Measurements from ENCODE around the gene BCAP31.
"Not testable (repeated sequence)": the region's sequence is repeated elsewhere in the genome, so short reads cannot be mapped to it uniquely, and the experiment has no call there.

Gene BCAP31

DNA sequence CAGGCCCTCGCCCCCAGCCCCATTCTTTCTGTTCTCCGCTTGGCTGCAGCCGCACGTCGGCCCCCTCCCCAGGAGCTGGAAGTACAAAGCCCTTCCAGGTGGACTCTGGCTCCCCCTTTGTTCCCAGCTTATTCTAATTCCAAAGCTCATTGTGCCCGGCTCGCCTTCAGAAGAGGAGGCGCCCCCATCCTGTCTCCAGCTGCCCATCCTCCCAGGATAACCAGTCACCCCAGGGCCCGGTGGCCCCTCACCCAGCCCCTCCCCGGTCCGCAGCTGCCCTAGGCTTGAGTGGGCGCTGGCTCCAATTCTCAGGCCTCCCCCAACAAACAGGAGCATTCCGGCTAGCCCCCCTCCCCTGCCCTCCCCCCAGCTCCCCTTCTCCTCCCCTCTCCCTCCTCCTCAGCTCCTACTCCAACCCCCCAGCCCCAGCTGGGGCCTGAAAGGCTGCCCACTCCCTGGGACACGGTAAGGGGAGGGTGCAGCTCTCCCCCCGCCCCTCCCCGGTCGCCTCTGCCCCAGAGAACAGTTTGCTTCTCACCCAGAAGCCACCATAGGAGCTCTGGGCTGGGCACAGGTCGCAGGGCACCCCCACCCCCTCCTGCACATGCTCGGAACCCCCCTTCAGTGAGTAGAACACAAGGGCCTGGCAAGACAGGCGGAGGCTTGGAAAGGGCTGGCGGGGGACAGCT lies 39.6 kb downstream of the BCAP31 start:
- DNase-seq, result no peak
- CTCF ChIA-PET, result interaction anchor here (2.6 kb wide), 1 partner anchor 16 kb away, joined by 12 read pairs; no protein-coding TSS in a partner anchor
- peaks cover 60% of the 10 kb centered on the region for H3K27me3 Mint-ChIP-seq
- no peaks in the 10 kb centered on the region for H3K9me3 Mint-ChIP-seq
- H3K36me3 Mint-ChIP-seq, result no peaks in the 10 kb centered on the region
- H3K27ac Mint-ChIP-seq, result no peak overlapping the region
- no peak overlapping the region for H3K4me3 Mint-ChIP-seq
- peaks cover 2% of the 10 kb centered on the region for H3K4me1 Mint-ChIP-seq

DNA sequence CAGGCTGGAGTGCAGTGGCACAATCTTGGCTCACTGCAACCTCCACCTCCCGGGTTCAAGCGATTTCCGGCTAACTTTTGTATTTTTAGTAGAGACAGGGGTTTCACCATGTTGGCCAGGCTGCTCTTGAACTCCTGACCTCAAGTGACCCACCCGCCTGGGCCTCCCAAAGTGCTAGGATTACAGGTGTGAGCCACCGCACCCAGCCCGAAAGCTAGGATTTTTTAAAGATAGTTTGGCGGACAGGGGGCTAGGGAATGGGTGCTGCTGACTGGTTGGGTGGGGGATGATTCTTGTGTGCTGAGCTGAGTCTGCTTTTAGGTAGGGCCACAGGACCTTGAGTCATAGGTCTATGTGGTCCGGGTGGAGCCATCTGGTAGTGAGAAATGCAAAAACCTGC lies 40.7 kb downstream of the BCAP31 start:
- not testable (repeated sequence) for H3K9me3 Mint-ChIP-seq, H3K27ac Mint-ChIP-seq, DNase-seq, H3K4me3 Mint-ChIP-seq, H3K4me1 Mint-ChIP-seq, H3K36me3 Mint-ChIP-seq
- CTCF ChIA-PET, result interaction anchor here (2.6 kb wide), 1 partner anchor 14 kb away, joined by 12 read pairs; no protein-coding TSS in a partner anchor
- peaks cover 56% of the 10 kb centered on the region for H3K27me3 Mint-ChIP-seq

DNA sequence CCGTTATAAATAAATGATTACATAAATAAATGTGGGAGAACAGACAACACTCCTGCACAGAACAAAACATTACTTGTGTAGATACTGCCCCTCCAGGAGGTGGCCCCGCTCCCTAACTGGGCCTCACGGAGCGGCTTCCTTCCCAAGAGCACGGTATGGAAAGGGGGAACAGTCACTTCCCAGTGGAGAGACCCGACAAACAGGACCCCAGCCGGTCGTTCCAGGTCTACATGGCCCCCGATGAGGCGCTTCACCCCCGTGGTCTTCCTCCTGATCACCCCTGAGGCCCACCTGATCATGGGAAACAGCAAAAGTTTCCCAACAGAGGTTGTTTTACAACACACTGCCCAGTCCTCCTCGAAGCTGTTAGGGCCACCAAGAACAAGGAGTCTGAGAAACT lies 43.0 kb downstream of the BCAP31 start:
- H3K27ac Mint-ChIP-seq, result no peak overlapping the region
- CTCF ChIA-PET, result no interaction called here
- H3K27me3 Mint-ChIP-seq, result peaks cover 48% of the 10 kb centered on the region
- no peaks in the 10 kb centered on the region for H3K4me1 Mint-ChIP-seq
- no peak overlapping the region for H3K4me3 Mint-ChIP-seq
- DNase-seq, result no peak
- H3K9me3 Mint-ChIP-seq, result no peaks in the 10 kb centered on the region
- H3K36me3 Mint-ChIP-seq, result no peaks in the 10 kb centered on the region

DNA sequence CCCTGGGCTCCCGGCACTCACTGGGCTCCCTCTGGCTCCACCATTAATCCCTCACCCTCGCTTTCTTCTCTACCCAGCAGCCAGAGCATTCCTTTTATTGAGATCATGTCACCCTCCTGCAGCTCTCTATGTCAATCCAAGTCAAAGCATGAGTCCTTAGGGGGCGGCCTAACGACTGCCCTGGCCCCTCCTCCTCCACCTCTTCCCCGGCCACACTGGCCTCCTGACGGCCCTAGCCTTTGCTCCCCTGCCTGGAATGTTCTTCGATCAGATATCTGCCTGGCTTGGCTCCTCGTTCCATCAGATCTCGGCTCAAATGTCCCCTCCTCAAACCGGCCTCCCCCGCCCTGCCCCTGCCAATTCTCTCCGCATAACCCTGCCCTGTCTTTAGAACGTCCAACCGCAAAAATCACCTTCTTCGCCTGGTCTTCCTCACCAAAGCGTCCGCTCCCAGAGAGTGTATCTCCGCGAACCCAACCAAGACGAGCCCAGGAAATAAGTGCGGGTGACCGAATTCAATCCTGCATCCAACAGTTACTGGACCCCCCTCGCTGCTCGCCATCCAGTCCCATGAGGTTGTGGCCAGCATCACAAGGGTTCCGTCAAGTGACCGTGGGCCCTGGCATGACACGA lies 49.9 kb downstream of the BCAP31 start:
- H3K27ac Mint-ChIP-seq, result no peak overlapping the region
- peaks cover 43% of the 10 kb centered on the region for H3K27me3 Mint-ChIP-seq
- no peaks in the 10 kb centered on the region for H3K9me3 Mint-ChIP-seq
- no peaks in the 10 kb centered on the region for H3K36me3 Mint-ChIP-seq
- DNase-seq, result no peak
- H3K4me1 Mint-ChIP-seq, result peaks cover 2% of the 10 kb centered on the region
- CTCF ChIA-PET, result interaction anchor here (1.0 kb wide), 1 partner anchor 12 kb away, joined by 5 read pairs; no protein-coding TSS in a partner anchor
- no peak overlapping the region for H3K4me3 Mint-ChIP-seq

DNA sequence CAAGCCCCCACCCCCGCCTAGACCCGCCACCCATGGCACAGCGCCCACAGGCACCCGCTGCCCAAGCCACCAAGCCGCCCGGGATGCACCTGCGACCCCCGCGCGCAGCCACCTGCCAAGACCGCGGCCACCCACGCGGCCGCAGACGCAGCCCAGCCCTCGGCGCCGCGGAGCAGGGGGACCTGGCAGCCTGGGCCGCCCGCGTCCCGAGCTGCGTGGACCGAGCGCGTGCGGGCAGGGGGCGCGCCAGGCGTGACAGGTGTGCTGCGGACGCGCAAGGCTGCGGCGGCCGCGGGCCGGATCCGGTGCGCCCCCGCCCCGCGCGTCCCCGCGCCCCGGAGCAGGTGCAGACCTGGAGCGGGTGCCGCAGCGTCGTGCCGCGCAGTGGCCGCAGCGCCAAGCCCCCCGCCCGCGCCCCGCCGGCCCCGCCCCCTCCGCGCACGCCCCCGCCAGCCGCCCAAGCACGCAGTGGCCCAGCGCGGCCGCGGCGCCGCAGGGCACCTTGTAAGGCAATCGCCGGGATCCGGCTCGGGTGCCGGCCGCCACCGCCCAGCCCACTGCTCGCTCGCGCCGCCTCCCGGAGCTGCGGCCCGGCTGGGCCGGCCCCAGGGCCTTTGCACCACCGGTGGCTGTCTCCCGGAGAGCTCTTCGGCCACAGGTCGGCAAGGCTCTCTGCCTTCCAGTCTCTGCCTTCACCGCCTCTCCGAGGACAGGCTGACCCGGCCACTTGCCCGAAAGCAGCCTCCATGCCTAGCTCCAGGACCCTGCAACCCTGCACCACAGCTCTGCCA lies 50.6 kb downstream of the BCAP31 start, which contains the start of gene PNCK:
TSS of gene PNCK (minus strand) at position 386 of the 791 bp plus-strand sequence. CDS start 737 bp downstream, outside the sequence.
- no peaks in the 10 kb centered on the region for H3K36me3 Mint-ChIP-seq

DNA sequence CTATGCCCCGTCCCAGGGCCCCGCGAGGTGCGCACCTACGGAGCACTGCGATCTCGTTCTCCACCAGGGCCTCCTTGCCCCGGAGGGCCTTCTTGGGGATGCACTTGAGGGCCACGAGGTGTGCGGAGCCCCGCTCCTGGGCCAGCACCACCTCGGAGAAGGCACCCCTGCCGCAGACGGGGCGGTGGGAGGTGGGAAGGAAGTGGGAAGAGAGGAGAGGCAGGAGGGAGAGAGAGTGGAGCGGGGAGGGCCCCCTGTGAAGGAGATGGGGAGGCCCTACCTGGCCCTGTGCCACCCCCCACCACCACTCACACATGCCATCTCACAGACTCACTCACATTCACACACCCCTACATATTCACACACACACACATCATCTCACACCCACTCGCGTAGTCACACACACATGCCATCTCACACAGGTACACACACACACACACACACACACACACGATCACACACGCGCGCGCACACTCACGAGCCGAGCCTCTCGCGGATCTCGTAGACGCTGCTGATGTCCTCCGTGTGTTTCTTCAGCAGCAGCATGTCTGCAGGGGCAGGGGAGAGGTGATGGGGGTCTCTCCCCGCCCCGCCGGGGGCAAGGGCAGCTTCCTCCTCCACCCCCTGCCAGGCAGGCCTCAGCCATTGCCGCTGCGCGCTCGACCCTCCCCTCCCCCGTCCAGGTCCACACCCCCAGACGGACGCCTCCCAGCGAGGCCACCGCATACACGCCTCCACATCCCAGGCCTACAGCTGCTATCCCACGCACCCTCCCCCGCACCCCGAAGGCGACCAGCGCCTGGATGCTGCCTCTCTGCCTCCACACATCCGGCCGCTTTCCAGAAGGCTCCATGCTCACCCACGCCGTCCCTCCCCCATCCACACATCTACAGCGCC lies 51.4 kb downstream of the BCAP31 start:
- no peak for DNase-seq
- Mint-ChIP-seq H3K27ac (no peak overlapping the region), H3K4me3 (no peak overlapping the region), H3K4me1 (peaks cover 6% of the 10 kb centered on the region), H3K36me3 (no peaks in the 10 kb centered on the region), H3K9me3 (no peaks in the 10 kb centered on the region), H3K27me3 (peaks cover 45% of the 10 kb centered on the region)
- CTCF ChIA-PET, result interaction anchor here (1.0 kb wide), 1 partner anchor 10 kb away, joined by 5 read pairs; no protein-coding TSS in a partner anchor

More for the DNA sequence above, 50.6 kb downstream of the BCAP31 start, which contains the start of gene PNCK:
- no peak within 1 kb of the TSS for H3K27ac Mint-ChIP-seq
- DNase-seq, result no peak
- H3K4me3 Mint-ChIP-seq, result no peak within 1 kb of the TSS
- H3K4me1 Mint-ChIP-seq, result peaks cover 2% of the 10 kb centered on the region
- peaks cover 43% of the 10 kb centered on the region for H3K27me3 Mint-ChIP-seq
- no peaks in the 10 kb centered on the region for H3K9me3 Mint-ChIP-seq
- CTCF ChIA-PET, result interaction anchor here (1.0 kb wide), 1 partner anchor 11 kb away, joined by 5 read pairs; no protein-coding TSS in a partner anchor

DNA sequence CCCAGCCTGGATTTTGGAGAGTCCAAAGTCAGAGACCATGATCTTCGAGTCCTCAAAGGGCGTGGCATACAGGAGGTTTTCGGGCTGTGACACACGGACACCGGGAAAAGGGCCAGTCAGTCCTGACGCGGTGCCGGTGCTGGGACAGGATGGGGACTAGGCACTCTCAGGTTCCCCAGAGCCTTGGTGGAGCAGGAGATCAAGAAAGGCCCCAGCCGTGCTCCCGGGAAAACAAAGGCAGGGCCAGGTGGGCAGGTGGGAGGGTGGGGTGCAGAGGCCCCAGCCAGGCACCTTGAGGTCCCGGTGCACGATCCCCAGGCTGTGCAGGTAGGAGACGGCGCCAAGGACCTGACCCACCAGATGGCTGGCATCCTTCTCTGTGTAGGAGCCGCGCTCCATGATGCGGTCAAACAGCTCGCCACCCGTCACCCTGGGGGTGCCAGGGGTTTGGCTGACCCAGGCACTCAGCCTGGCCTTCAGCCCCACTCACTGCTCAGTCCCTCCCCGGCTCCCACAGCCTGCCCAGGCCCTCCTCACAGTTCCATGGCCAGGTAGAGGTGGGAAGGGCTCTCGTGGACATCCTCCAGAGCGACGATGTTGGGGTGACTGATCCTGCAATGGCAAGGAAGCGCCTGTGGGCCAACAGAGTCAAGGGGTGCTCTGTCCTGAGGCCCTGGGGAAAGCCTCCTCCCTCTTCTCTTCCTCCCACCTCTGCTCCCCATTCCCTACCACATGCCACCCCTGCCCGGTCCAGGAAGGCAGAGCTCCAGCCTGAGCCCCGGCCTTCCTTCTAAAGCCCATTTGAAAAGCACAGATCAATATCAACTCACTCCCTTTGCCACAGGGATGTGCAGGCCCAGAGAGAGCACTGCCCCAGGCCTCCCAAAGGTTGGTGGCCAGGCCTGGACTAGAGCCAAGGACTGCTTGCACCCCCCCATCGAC lies 52.3 kb downstream of the BCAP31 start:
- Mint-ChIP-seq H3K27me3 (peaks cover 52% of the 10 kb centered on the region), H3K4me3 (no peak overlapping the region)
- CTCF ChIA-PET, result interaction anchor here (0.5 kb wide), 1 partner anchor 55 kb away, joined by 4 read pairs; no protein-coding TSS in a partner anchor

DNA sequence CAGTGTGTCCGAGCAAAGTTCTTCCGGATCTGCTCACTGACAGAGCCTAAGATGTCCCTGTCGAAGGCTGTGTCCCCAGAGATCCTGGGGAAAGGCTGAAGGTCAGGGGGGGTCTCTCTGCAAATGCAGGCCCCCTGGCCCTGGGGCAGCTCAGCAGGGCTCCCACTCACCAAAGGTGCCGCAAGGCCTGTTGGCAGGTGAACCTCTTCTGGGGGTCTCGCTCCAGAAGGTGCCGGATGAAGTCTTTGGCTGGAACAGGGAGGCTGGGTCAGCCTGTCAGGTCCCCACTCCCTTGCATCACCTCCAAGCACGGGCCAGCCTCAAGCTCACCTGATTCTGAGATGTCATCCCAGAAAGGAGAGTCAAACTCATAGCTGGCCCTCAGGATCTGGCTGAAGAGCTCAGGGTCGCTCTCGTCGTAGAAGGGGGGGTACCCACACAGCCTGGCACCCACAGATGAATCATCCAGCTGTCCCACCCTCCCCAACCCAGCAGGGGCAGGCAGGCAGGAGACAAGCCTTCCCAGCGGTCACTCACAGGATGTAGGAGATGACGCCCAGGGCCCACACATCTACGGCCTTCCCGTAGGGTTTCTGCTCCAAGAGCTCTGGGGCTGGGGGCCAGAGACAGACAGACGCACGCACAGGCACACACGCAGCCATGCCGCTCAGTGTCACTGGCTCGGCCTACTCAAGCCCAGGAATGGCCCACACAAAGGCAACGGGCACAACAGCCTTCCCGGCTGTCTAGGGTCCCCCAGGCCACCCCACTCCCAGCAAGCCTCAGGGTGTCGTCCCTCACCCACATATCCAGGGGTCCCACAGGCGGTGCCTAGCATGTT lies 53.2 kb downstream of the BCAP31 start:
- Mint-ChIP-seq H3K27ac (no peak overlapping the region), H3K36me3 (no peaks in the 10 kb centered on the region), H3K27me3 (peaks cover 57% of the 10 kb centered on the region), H3K9me3 (no peaks in the 10 kb centered on the region), H3K4me3 (no peak overlapping the region), H3K4me1 (peaks cover 9% of the 10 kb centered on the region)
- no peak for DNase-seq
- CTCF ChIA-PET, result interaction anchor here (0.5 to 4.1 kb wide), 5 partner anchors 14 to 714 kb away, joined by 3 to 53 read pairs (median 4); no protein-coding TSS in a partner anchor

More for the DNA sequence above, 52.3 kb downstream of the BCAP31 start:
- Mint-ChIP-seq H3K9me3 (no peaks in the 10 kb centered on the region), H3K27ac (no peak overlapping the region), H3K36me3 (no peaks in the 10 kb centered on the region), H3K4me1 (peaks cover 9% of the 10 kb centered on the region)
- no peak for DNase-seq

DNA sequence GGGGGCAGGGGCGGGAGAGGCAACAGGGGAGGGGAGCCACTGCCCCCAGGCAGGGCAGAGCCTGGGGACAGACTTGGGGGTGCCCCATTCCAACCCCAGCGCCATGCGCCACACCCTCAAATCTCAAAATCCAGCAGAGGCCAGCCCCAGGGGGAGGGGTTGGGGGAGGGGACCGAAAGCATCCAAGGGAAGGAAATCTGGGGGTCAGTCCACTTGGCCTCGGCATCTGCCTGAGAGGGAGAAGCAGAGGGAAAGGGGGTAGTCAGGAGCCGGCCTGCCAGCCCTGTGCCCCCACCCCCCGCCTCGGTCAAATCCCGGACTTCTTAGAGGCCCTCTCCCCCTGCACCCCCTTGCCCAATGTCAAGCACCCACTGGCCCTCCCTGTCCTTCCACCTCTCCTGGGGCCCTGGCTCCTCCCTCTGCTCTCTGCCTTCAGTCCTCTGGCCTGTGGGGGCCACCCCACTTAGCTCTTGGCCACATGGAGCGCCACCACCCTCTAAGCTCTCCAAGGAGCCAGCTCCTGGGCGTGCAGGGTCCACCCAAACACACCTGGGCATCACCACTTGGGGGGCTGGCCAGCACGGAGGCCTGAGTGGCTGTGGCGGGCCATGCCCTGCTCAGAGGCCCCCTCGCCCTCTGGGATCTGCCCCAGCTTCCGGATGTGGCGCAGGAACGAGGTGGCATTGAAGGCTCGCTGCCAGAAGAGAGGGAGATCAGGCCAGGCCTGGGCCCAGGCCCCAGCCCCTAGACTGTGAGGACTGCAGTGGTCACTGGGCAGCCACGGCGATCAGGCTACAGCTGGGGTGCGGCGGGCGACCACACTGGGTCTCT lies 54.1 kb downstream of the BCAP31 start:
- CTCF ChIA-PET, result interaction anchor here (0.5 to 4.1 kb wide), 5 partner anchors 13 to 714 kb away, joined by 3 to 53 read pairs (median 12); no protein-coding TSS in a partner anchor
- H3K9me3 Mint-ChIP-seq, result no peaks in the 10 kb centered on the region
- H3K36me3 Mint-ChIP-seq, result no peaks in the 10 kb centered on the region
- no peak for DNase-seq
- H3K4me3 Mint-ChIP-seq, result no peak overlapping the region
- peaks cover 9% of the 10 kb centered on the region for H3K4me1 Mint-ChIP-seq
- H3K27ac Mint-ChIP-seq, result no peak overlapping the region
- H3K27me3 Mint-ChIP-seq, result peaks cover 61% of the 10 kb centered on the region

DNA sequence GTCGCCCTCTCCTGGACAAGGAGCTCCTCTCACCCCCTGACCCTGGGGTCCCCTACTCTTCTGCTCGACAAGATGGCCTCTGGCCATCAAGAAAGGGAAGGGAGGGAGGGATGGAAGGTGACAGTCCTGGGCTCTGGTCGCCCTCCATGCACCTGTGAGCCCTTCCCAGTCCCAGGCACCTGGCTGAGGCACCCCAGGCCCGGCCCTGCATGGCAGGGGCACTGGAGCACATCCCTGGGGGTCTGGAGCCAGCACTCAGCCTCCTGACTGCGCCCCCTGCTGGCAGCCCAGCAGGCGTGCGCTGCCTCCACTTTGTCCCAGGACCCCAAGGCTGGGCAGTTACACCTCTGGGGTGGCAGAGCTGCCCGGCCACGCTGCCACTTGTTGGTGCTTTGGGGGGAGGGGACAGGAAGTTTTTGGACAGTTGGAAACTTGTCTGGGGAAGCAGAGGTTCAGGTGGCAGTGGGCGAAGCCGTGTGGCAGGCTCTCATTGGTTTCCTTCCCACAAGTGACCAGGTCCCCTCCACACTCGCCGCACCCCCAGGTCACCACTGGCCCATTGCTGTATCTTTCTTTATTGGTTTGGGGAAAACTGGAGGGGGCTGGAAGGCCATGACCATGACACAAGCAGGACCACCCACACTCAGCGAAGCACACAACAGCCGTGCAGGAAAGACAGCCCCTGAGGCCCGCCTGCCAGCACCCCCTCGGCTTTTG lies 54.9 kb downstream of the BCAP31 start:
- CTCF ChIA-PET, result interaction anchor here (0.7 to 4.1 kb wide), 10 partner anchors 12 to 728 kb away, joined by 3 to 53 read pairs (median 8); no protein-coding TSS in a partner anchor
- H3K36me3 Mint-ChIP-seq, result no peaks in the 10 kb centered on the region
- DNase-seq, result peak; percentile 51
- H3K4me3 Mint-ChIP-seq, result no peak overlapping the region
- H3K27ac Mint-ChIP-seq, result no peak overlapping the region
- peaks cover 9% of the 10 kb centered on the region for H3K4me1 Mint-ChIP-seq
- H3K27me3 Mint-ChIP-seq, result peaks cover 59% of the 10 kb centered on the region
- no peaks in the 10 kb centered on the region for H3K9me3 Mint-ChIP-seq

Measured in activated naive CD4-positive, alpha-beta T cell treated with anti-CD3 and anti-CD28 coated beads, Interleukin-2, amount 10 ng/mL, durations not matched to agents 7 days and 5 days (primary cell).